Measurements from ENCODE around the gene DACH2.

Gene DACH2

GRCh38 chrX:86121916-86122315 is 26.3 kb upstream of the DACH2 start:
- TF ChIP-seq SIN3A (IDR thresholded peaks at IDR 0.05; ENCODE audit: borderline replicate concordance, insufficient read depth, low read length) (no peak), TAF1 (IDR thresholded peaks at IDR 0.05; ENCODE audit: borderline replicate concordance, insufficient read depth, low read length) (no peak), FOXP2 (optimal IDR thresholded peaks at IDR 0.05; ENCODE audit: borderline replicate concordance, extremely low read depth, extremely low read length, insufficient read depth) (no peak), POLR2AphosphoS5 (IDR thresholded peaks at IDR 0.05; ENCODE audit: low read depth, low read length) (no peak), REST (IDR thresholded peaks at IDR 0.05; ENCODE audit: insufficient read depth in 1 of 2, low read depth in 2 of 2, low read length in 2 of 2) (no peak)

GRCh38 chrX:86133761-86134160 is 14.5 kb upstream of the DACH2 start:
- TF ChIP-seq FOXP2 (optimal IDR thresholded peaks at IDR 0.05; ENCODE audit: borderline replicate concordance, extremely low read depth, extremely low read length, insufficient read depth) (no peak), POLR2AphosphoS5 (IDR thresholded peaks at IDR 0.05; ENCODE audit: low read depth, low read length) (no peak), SIN3A (IDR thresholded peaks at IDR 0.05; ENCODE audit: borderline replicate concordance, insufficient read depth, low read length) (no peak), TAF1 (IDR thresholded peaks at IDR 0.05; ENCODE audit: borderline replicate concordance, insufficient read depth, low read length) (no peak), REST (IDR thresholded peaks at IDR 0.05; ENCODE audit: insufficient read depth in 1 of 2, low read depth in 2 of 2, low read length in 2 of 2) (no peak)

GRCh38 chrX:86137071-86137470 is 11.2 kb upstream of the DACH2 start:
- TF ChIP-seq REST (IDR thresholded peaks at IDR 0.05; ENCODE audit: insufficient read depth in 1 of 2, low read depth in 2 of 2, low read length in 2 of 2), result no peak
- no peak for TF ChIP-seq FOXP2 (optimal IDR thresholded peaks at IDR 0.05; ENCODE audit: borderline replicate concordance, extremely low read depth, extremely low read length, insufficient read depth)
- TF ChIP-seq SIN3A (IDR thresholded peaks at IDR 0.05; ENCODE audit: borderline replicate concordance, insufficient read depth, low read length), result no peak
- no peak for TF ChIP-seq POLR2AphosphoS5 (IDR thresholded peaks at IDR 0.05; ENCODE audit: low read depth, low read length)
- TF ChIP-seq TAF1 (IDR thresholded peaks at IDR 0.05; ENCODE audit: borderline replicate concordance, insufficient read depth, low read length), result no peak

GRCh38 chrX:86141786-86142185 is 6.5 kb upstream of the DACH2 start:
- TF ChIP-seq POLR2AphosphoS5 (IDR thresholded peaks at IDR 0.05; ENCODE audit: low read depth, low read length), result no peak
- no peak for TF ChIP-seq REST (IDR thresholded peaks at IDR 0.05; ENCODE audit: insufficient read depth in 1 of 2, low read depth in 2 of 2, low read length in 2 of 2)
- TF ChIP-seq TAF1 (IDR thresholded peaks at IDR 0.05; ENCODE audit: borderline replicate concordance, insufficient read depth, low read length), result no peak
- no peak for TF ChIP-seq SIN3A (IDR thresholded peaks at IDR 0.05; ENCODE audit: borderline replicate concordance, insufficient read depth, low read length)
- no peak for TF ChIP-seq FOXP2 (optimal IDR thresholded peaks at IDR 0.05; ENCODE audit: borderline replicate concordance, extremely low read depth, extremely low read length, insufficient read depth)

- no peak for TF ChIP-seq TAF1 (IDR thresholded peaks at IDR 0.05; ENCODE audit: borderline replicate concordance, insufficient read depth, low read length)
- TF ChIP-seq REST (IDR thresholded peaks at IDR 0.05; ENCODE audit: insufficient read depth in 1 of 2, low read depth in 2 of 2, low read length in 2 of 2), result no peak
- TF ChIP-seq POLR2AphosphoS5 (IDR thresholded peaks at IDR 0.05; ENCODE audit: low read depth, low read length), result no peak
- TF ChIP-seq FOXP2 (optimal IDR thresholded peaks at IDR 0.05; ENCODE audit: borderline replicate concordance, extremely low read depth, extremely low read length, insufficient read depth), result no peak
- no peak for TF ChIP-seq SIN3A (IDR thresholded peaks at IDR 0.05; ENCODE audit: borderline replicate concordance, insufficient read depth, low read length)
Observed at GRCh38 chrX:86146102-86146501, 2.1 kb upstream of the DACH2 start.
